SU-DHL-6 (cell line): ENCODE data around the gene ERBB4.

Experiments
- H2AFZ ChIP-seq: fragments of 200-600 bp; sonication (generic); 2 replicates; pipeline ENCODE4 v1.6.1; 2014; ENCODE audit warnings: low read depth, mild to moderate bottlenecking, moderate library complexity, mixed read lengths, antibody characterized with exemption, low read length; ENCODE audit not compliant: severe bottlenecking
- H3F3A ChIP-seq: fragments of 200-600 bp; shearing (Covaris generic); 2 replicates; pipeline ENCODE4 v1.6.0; 2016; ENCODE audit warnings: antibody characterized with exemption, mild to moderate bottlenecking; ENCODE audit not compliant: insufficient read depth
- H3K27ac ChIP-seq: fragments of 200-600 bp; sonication (generic); 2 replicates; pipeline ENCODE4 v1.5.1; 2016; ENCODE audit warnings: low read depth, mild to moderate bottlenecking, low read length, moderate library complexity, mixed read lengths
- H3K27me3 ChIP-seq: fragments of 200-600 bp; sonication (generic), shearing (Covaris generic); 2 replicates; pipeline ENCODE4 v1.6.0; 2014; ENCODE audit warnings: mild to moderate bottlenecking, low read length
- H3K36me3 ChIP-seq: fragments of 200-600 bp; sonication (generic); 2 replicates; pipeline ENCODE4 v1.6.1; 2014; ENCODE audit warnings: mild to moderate bottlenecking, low read length, mixed read lengths
- H3K4me2 ChIP-seq: fragments of 300-600, 200-600 bp; shearing (Covaris generic), sonication (generic); 2 replicates; pipeline ENCODE4 v1.6.0; 2014; ENCODE audit warnings: low read length, low read depth, mild to moderate bottlenecking; ENCODE audit not compliant: poor library complexity, severe bottlenecking
- H3K4me3 ChIP-seq: fragments of 200-600 bp; sonication (generic); 2 replicates; pipeline ENCODE4 v1.5.1; 2014; ENCODE audit warnings: antibody characterized with exemption, low read length, mild to moderate bottlenecking, mixed read lengths; ENCODE audit not compliant: insufficient read depth, poor library complexity, severe bottlenecking
- H3K79me2 ChIP-seq: fragments of 200-600 bp; sonication (generic); 2 replicates; pipeline ENCODE4 v1.6.1; 2014; ENCODE audit warnings: mild to moderate bottlenecking, low read length, moderate library complexity; ENCODE audit not compliant: insufficient read depth
- H3K9ac ChIP-seq: fragments of 200-600 bp; sonication (generic); 2 replicates; pipeline ENCODE4 v1.7.0; 2014; ENCODE audit warnings: mild to moderate bottlenecking, low read length
- H3K9me2 ChIP-seq: fragments of 200-600 bp; sonication (generic); replicated peaks from 2 replicates; pipeline ENCODE4 v1.6.1; 2014; ENCODE audit warnings: low read length; ENCODE audit not compliant: insufficient read depth
- H3K9me3 ChIP-seq: fragments of 200-600 bp; sonication (generic); 2 replicates; pipeline ENCODE4 v1.6.1; 2014; ENCODE audit warnings: low read length, mixed read lengths; ENCODE audit not compliant: insufficient read depth
- H4K20me1 ChIP-seq: fragments of 200-600 bp; sonication (generic); 2 replicates; pipeline ENCODE4 v1.6.1; 2014; ENCODE audit warnings: low read depth, mild to moderate bottlenecking, antibody characterized with exemption, low read length, moderate library complexity, mixed read lengths
- CTCF ChIP-seq: fragments of 200-600 bp; sonication (generic); IDR thresholded peaks from one replicate; pipeline ENCODE4 v1.5.1; 2017; ENCODE audit warnings: antibody characterized with exemption, mild to moderate bottlenecking, low read length, moderate library complexity; ENCODE audit not compliant: insufficient read depth, poor library complexity, severe bottlenecking
- EZH2phosphoT487 ChIP-seq: fragments of 200-600 bp; sonication (generic), shearing (Covaris generic); conservative IDR thresholded peaks from 2 replicates; pipeline ENCODE4 v1.6.1; 2018; ENCODE audit warnings: mild to moderate bottlenecking, antibody characterized with exemption, low read length, moderate library complexity, mixed read lengths

ERBB4 gene

DNA sequence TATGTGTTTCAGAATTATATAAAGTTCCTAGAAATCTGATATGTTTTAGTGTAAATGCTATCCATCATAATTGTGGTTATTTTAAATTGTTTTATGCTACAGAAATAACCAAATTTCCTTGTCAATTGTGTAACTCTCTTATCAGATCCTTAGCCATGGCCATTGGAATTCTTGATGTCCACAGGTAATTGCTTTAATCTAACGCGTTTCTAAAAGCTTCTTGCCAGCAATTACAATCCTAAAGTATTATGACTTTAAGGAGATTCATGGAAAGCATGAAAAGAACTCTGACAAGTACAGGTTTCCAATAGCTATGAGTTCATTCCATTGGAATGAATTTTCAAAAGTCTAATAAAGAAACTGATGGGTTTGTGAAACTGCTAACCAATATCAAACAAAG, 472.1 kb downstream of the ERBB4 start:
- H3K9ac ChIP-seq: no peak overlapping the region
- H3K9me2 ChIP-seq: no peaks in the 10 kb centered on the region
- H3K36me3 ChIP-seq: no peaks in the 10 kb centered on the region
- TF ChIP-seq CTCF (no peak), EZH2phosphoT487 (no peak)
- H3K79me2 ChIP-seq: no peaks in the 10 kb centered on the region
- H2AFZ ChIP-seq: no peak overlapping the region
- H3K4me3 ChIP-seq: no peak overlapping the region
- no peaks in the 10 kb centered on the region for H3K27me3 ChIP-seq
- no peaks in the 10 kb centered on the region for H3F3A ChIP-seq
- no peak overlapping the region for H3K4me2 ChIP-seq
- H3K9me3 ChIP-seq: no peaks in the 10 kb centered on the region
- H4K20me1 ChIP-seq: no peaks in the 10 kb centered on the region; the same call in 1 of the 2 replicates
- no peak overlapping the region for H3K27ac ChIP-seq

GRCh38 chr2:212064318-212064717, 474.3 kb downstream of the ERBB4 start:
- Histone ChIP-seq H3K4me2 (no peak overlapping the region), H3K79me2 (no peaks in the 10 kb centered on the region), H3K27me3 (no peaks in the 10 kb centered on the region), H3K4me3 (no peak overlapping the region), H3K27ac (no peak overlapping the region), H3K36me3 (no peaks in the 10 kb centered on the region), H2AFZ (no peak overlapping the region), H3F3A (no peaks in the 10 kb centered on the region), H4K20me1 (no peaks in the 10 kb centered on the region), H3K9me2 (no peaks in the 10 kb centered on the region), H3K9me3 (no peaks in the 10 kb centered on the region), H3K9ac (no peak overlapping the region)
- TF ChIP-seq CTCF (no peak), EZH2phosphoT487 (no peak)

- Histone ChIP-seq H3K4me3 (no peak overlapping the region), H3K79me2 (no peaks in the 10 kb centered on the region), H3K9ac (no peak overlapping the region), H3K4me2 (no peak overlapping the region), H3K9me3 (no peaks in the 10 kb centered on the region), H3K36me3 (no peaks in the 10 kb centered on the region), H4K20me1 (no peaks in the 10 kb centered on the region), H3K27ac (no peak overlapping the region), H3K9me2 (no peaks in the 10 kb centered on the region), H2AFZ (no peak overlapping the region), H3K27me3 (no peaks in the 10 kb centered on the region), H3F3A (no peaks in the 10 kb centered on the region)
- TF ChIP-seq CTCF (no peak), EZH2phosphoT487 (no peak)
These were observed 486.0 kb downstream of the ERBB4 start for GRCh38 chr2:212052412-212053159.
